ENCODE results near the gene SGPL1. TPM values are rescaled to one million over a fixed set of nuclear protein-coding genes. Genes with fewer than 3 reads are reported as not detected.
"Not testable (repeated sequence)": the region's sequence is repeated elsewhere in the genome, so short reads cannot be mapped to it uniquely, and the experiment has no call there.

Gene SGPL1
- total RNA-seq, 4 donors from 2014 or later = 34.2 to 47.1 (median 43.1) TPM

GRCh38 chr10:70915806-70916205, 100.1 kb downstream of the SGPL1 start:
- H3K9me3 ChIP-seq = no peaks in the 10 kb centered on the region
- DNase-seq = no peak
- peaks cover 0 to 14% (median 0%) of the 10 kb centered on the region in 3 donors for H3K4me1 ChIP-seq
- peaks cover 0 to 58% (median 0%) of the 10 kb centered on the region in 4 donors for H3K27me3 ChIP-seq
- H3K27ac ChIP-seq = no peak overlapping the region
- intact Hi-C loops (cut with DNase I) = no loop called here
- no peaks in the 10 kb centered on the region for H3K36me3 ChIP-seq
- 89 to 93% methylated on average over 8 to 9 of the region's 9 CpGs for WGBS, 2 donors
- TF ChIP-seq CTCF (IDR thresholded peaks at IDR 0.05) (no peak), POLR2A (IDR thresholded peaks at IDR 0.05) (no peak)
- H3K4me3 ChIP-seq = no peak overlapping the region

- 89 to 93% methylated on average over 6 of the region's 6 CpGs for WGBS, 2 donors
- H3K27me3 ChIP-seq = peaks cover 0 to 57% (median 0%) of the 10 kb centered on the region in 4 donors
- intact Hi-C loops (cut with DNase I) = no loop called here
Measured at GRCh38 chr10:70916241-70916640, 100.5 kb downstream of the SGPL1 start.

GRCh38 chr10:70917226-70917625, 101.5 kb downstream of the SGPL1 start:
- 70 to 75% methylated on average over 4 to 5 of the region's 5 CpGs for WGBS, 2 donors
- Histone ChIP-seq H3K4me1 (peaks cover 0 to 17% (median 0%) of the 10 kb centered on the region in 3 donors), H3K27me3 (peaks cover 0 to 62% (median 0%) of the 10 kb centered on the region in 4 donors), H3K27ac (no peak overlapping the region), H3K9me3 (no peaks in the 10 kb centered on the region), H3K36me3 (no peaks in the 10 kb centered on the region), H3K4me3 (no peak overlapping the region)
- intact Hi-C loops (cut with DNase I) = no loop called here
- TF ChIP-seq CTCF (IDR thresholded peaks at IDR 0.05) (no peak), POLR2A (IDR thresholded peaks at IDR 0.05) (no peak)
- DNase-seq = no peak

More at GRCh38 chr10:70916241-70916640, 100.5 kb downstream of the SGPL1 start:
- Histone ChIP-seq H3K9me3 (no peaks in the 10 kb centered on the region), H3K36me3 (no peaks in the 10 kb centered on the region), H3K27ac (no peak overlapping the region), H3K4me1 (peaks cover 0 to 17% (median 0%) of the 10 kb centered on the region in 3 donors), H3K4me3 (no peak overlapping the region)
- no peak for TF ChIP-seq POLR2A (IDR thresholded peaks at IDR 0.05)
- no peak for DNase-seq

GRCh38 chr10:70917635-70918034, 101.9 kb downstream of the SGPL1 start:
- H3K27ac ChIP-seq = no peak overlapping the region
- TF ChIP-seq POLR2A (IDR thresholded peaks at IDR 0.05) (no peak), CTCF (IDR thresholded peaks at IDR 0.05) (no peak)
- no peak for DNase-seq
- WGBS, 2 donors = 67 to 86% methylated on average over 1 to 2 of the region's 10 CpGs
- H3K9me3 ChIP-seq = no peaks in the 10 kb centered on the region
- peaks cover 0 to 17% (median 0%) of the 10 kb centered on the region in 3 donors for H3K4me1 ChIP-seq
- intact Hi-C loops (cut with DNase I) = no loop called here
- H3K27me3 ChIP-seq = peaks cover 0 to 66% (median 0%) of the 10 kb centered on the region in 4 donors
- no peaks in the 10 kb centered on the region for H3K36me3 ChIP-seq
- no peak overlapping the region for H3K4me3 ChIP-seq

GRCh38 chr10:70918851-70919530, 103.2 kb downstream of the SGPL1 start:
- TF ChIP-seq CTCF (IDR thresholded peaks at IDR 0.05) = no peak
- no peak for TF ChIP-seq POLR2A (IDR thresholded peaks at IDR 0.05)
- Histone ChIP-seq H3K27me3 (peaks cover 0 to 72% (median 0%) of the 10 kb centered on the region in 4 donors), H3K27ac (no peak overlapping the region), H3K4me1 (peaks cover 0 to 24% (median 0%) of the 10 kb centered on the region in 3 donors), H3K9me3 (no peaks in the 10 kb centered on the region), H3K36me3 (no peaks in the 10 kb centered on the region), H3K4me3 (no peak overlapping the region)
- intact Hi-C loops (cut with DNase I) = no loop called here
- WGBS, 2 donors = 54 to 64% methylated on average over 14 to 20 of the region's 22 CpGs
- no peak for DNase-seq

GRCh38 chr10:70919906-70920305, 104.2 kb downstream of the SGPL1 start:
- DNase-seq, H3K27ac ChIP-seq, H3K36me3 ChIP-seq, H3K4me3 ChIP-seq, H3K9me3 ChIP-seq: not testable (repeated sequence)
- 85 to 89% methylated on average over 9 to 10 of the region's 10 CpGs for WGBS, 2 donors
- H3K27me3 ChIP-seq = peaks cover 0 to 67% (median 0%) of the 10 kb centered on the region in 4 donors
- H3K4me1 ChIP-seq = peaks cover 0 to 25% (median 0%) of the 10 kb centered on the region in 3 donors
- intact Hi-C loops (cut with DNase I) = loop anchor here (5.0 kb wide), 1 partner anchor 367 kb away; no protein-coding TSS in a partner anchor

Measured in esophagus squamous epithelium (tissue), 5 donors.